Lower leg skin (tissue), 3 donors: Measurements from ENCODE around the gene KXD1.

Experiments
- CTCF ChIP-seq, 3 donors: fragments of 450-650 bp; IDR thresholded peaks; one replicate each; pipeline ENCODE4 v1.5.1; 2016; ENCODE audit warnings: antibody characterized with exemption in 3 of 3, mild to moderate bottlenecking in 3 of 3, moderate library complexity in 2 of 3
- POLR2A ChIP-seq, 2 donors: fragments of 450-650 bp; IDR thresholded peaks; one replicate each; pipeline ENCODE4 v1.6.1; 2016 to 2017; ENCODE audit warnings: antibody characterized with exemption in 2 of 2, mild to moderate bottlenecking in 1 of 2, moderate library complexity in 1 of 2

GRCh38 chr19:18616023-18616422 lies 58.4 kb downstream of the KXD1 start:
- TF ChIP-seq CTCF (IDR thresholded peaks at IDR 0.05) (no peak), POLR2A (IDR thresholded peaks at IDR 0.05) (no peak)
